Astrocyte of the spinal cord (primary cell): ENCODE data around the gene ATP5F1D.

ENCODE experiments used
- DNase-seq: peaks from one replicate; pipeline ENCODE4 v3.0.0; 2011; ENCODE audit warnings: low read depth, low spot score
- H3K4me3 ChIP-seq: 2 replicates; pipeline ENCODE4 v1.5.1; 2011; ENCODE audit warnings: low read depth, mild to moderate bottlenecking, low read length, moderate library complexity
- in situ Hi-C: cut with HindIII; loops from 2 replicates; pipeline ENCODE4 v1.10.0; 2017; ENCODE audit warnings: low sequenced_read_pairs
- TF ChIP-seq, protein P1 (sequence below): IDR thresholded peaks from 2 replicates; pipeline ENCODE4 v1.5.1; 2012; ENCODE audit warnings: low read depth, mild to moderate bottlenecking, low read length, inconsistent platforms

The ATP5F1D gene

DNA sequence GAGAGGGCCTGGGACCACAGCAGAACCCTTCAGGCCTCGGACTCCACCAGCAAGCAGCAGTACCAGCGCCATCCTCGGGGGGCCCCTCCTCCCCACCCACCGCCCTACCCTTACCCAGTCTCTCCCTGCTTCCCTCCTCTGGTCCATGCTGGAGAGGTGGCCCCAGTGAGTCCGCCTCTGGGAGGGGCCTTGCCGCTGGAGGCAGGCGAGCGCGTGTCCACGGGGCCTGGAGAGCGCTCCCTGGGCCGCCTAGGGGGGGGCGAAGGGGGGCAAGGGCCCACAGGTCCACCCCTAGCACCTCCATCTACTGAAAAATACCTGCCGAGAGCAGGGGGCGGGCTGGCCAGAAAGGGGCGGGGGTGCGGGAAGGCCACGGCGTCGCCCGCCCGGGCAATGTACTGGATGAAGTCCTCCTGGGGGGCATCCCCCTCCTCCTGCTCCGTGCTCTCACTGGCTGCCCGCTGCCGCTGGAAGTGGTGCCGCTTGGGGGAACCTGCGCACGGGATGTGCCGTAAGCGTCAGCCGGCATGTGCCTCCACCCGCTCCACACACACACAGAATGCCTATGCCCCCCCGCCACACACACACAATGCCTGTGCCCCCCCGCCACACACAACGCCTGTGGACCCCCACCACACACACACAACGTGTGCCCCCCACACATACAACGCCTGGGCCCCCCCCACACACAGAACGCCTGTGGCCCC is 10.6 kb upstream of the ATP5F1D start:
- no peak overlapping the region for H3K4me3 ChIP-seq
- TF ChIP-seq, protein P1, sequence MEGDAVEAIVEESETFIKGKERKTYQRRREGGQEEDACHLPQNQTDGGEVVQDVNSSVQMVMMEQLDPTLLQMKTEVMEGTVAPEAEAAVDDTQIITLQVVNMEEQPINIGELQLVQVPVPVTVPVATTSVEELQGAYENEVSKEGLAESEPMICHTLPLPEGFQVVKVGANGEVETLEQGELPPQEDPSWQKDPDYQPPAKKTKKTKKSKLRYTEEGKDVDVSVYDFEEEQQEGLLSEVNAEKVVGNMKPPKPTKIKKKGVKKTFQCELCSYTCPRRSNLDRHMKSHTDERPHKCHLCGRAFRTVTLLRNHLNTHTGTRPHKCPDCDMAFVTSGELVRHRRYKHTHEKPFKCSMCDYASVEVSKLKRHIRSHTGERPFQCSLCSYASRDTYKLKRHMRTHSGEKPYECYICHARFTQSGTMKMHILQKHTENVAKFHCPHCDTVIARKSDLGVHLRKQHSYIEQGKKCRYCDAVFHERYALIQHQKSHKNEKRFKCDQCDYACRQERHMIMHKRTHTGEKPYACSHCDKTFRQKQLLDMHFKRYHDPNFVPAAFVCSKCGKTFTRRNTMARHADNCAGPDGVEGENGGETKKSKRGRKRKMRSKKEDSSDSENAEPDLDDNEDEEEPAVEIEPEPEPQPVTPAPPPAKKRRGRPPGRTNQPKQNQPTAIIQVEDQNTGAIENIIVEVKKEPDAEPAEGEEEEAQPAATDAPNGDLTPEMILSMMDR, result no peak
- in situ Hi-C loops, result no loop called here
- no peak for DNase-seq

DNA sequence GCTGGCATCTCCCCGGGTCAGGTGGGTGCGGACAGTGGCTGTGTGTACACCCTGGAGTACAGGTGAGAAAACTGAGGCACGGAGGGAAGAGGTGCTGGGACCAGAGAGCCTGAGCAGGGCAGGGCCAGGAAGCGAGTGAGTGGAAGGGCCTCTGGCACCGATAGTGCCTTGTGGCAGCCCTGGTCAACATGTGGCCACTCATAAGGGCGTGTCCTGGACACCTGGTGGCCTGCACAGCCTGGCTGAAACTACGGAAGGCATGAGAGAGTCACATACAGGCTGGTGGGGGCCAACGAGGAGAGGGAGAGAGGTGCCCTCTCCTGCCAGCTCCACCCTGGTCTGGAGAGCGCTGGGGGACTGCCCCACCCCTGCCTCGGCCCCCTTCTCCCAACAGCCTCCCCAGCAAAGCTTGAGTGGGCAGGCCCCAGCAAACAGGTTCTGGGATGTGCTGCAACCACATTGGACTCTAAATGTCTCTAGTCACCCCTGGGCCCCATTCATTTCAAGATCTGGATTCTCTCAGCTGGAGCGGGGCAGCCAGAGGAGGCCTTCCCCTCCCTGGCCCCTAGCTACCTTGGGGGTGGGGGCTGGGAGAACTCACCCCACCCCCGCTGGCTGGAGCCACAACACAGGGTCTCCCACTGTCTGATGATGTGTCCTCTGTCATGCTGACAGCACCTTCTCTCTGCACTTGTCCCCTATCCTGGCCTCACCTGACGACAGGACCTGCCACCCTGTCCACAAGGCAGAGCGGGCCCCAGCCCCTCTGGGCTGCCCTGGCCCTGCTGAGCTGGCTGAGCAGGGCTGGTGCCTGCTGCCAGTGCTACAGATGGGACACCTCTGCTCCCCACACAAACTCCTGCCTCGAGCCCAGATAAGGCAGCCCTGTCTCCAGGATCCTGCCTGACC is 9.6 kb upstream of the ATP5F1D start:
- in situ Hi-C loops, result no loop called here
- TF ChIP-seq, protein P1, result no peak
- no peak overlapping the region for H3K4me3 ChIP-seq
- no peak for DNase-seq

DNA sequence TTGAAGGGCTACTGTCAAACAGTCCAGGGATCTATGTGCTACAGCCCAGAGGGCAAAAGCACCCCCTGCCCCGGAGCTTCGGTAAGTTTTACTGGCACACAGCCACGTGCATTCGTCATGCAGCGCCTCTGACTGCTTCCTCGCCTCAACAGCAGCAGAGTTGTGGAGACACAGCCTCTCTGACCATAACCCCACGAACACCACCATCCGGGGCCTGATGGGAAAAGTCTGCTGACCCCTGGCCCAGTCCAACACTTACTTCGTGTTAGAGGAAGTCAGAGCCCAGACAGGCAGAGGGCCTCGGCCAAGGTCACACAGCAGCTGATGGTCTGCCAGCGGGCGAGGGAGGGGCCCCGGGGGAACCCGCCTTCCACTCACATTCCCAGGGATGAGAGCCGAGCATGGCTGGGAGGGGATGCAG is 8.9 kb upstream of the ATP5F1D start:
- no peak overlapping the region for H3K4me3 ChIP-seq
- peak; percentile 42 for DNase-seq
- in situ Hi-C loops, result no loop called here
- TF ChIP-seq, protein P1, result no peak

DNA sequence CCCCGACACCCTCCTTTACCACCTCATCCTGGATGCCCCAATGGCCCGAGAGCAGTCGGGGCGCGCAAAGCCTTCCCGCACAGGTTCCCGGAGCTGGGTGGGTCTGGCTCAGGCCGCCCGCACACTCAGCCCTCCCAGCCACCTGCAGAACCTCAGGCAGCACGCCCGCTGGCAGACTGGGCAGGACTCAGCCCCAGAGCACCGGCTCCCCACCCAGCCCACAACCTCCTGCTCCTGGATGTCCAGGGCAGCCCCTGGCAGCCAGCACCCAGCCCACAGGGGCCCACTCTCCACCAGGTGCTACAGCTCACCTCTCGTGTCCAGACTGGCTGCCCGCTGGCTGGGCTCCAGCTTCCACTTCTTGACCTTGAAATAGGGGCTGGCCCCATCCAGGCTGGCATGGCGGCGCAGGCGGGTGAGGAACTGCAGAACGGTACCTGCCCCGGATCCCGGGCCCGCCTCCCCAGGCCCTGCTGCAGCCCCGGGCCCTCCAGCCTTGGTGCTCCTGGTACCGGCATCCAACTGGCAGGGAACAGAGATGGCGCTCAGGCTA is 8.4 kb upstream of the ATP5F1D start:
- no peak overlapping the region for H3K4me3 ChIP-seq
- no peak for DNase-seq
- in situ Hi-C loops, result no loop called here
- TF ChIP-seq, protein P1, result no peak

DNA sequence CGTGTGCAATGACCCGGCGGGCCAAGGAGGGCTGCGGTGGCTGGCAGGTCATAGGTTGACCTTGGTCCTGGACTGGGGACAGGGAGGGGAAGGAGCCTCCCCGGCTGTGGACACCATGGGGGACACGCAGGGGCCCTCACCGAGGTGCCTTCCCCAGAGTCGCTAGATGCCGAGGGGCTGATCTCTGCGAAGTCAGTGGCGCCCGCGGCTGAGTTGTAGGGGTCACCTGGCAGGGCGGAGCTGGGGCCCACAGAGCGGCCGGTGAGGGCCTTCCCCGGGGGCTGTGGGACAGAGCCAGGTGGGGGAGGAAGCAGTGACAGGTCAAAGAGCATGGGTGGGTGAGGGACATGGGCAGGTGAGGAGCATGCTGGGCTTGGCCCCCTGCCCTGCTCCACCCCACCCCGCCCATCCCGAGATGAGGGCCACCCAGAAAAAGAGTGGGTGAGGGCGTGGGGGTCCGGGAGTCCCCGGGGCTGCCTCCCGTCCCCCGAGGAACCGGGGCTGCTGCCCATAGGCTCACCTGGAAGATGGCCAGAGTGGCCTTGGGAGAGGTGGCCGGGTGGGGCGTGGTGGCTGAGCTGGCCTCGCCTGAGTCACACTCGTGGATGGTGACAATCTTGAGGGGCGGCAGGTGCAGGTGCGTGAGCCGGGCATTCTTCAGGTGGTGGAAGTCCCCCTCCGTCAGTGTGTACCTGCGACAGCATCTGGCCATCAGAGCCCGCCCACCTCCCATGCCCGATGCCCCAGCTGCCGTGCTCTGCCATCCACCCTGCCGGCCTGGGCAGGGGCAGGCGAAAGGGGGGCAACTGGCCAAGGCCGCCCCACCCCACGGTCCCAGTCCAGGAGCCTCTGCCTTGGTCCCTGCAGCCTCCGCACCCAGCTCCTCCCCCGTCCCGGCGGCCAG is 7.2 kb upstream of the ATP5F1D start:
- in situ Hi-C loops, result no loop called here
- no peak overlapping the region for H3K4me3 ChIP-seq
- no peak for DNase-seq
- TF ChIP-seq, protein P1, result no peak

DNA sequence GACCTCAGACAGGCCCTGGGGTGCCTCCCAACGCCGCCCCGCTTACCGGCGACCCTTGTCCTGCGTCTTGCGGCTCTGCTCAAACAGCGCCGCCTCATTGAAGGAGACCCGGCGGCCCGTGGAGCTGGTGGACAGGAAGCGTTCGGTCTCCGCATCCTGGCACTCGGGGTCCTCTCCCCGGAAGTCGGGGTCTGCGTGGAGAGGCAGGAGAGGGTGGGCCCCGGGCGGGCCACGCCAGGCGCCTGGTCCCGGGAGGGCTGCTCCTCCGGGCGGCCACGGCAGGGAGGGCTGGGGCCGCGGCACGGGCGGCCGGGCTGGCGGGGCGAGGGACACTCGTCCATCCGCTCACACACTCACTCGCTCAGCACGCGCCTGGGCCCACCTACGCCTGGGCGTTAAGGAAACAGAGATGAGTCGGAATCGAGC is 6.6 kb upstream of the ATP5F1D start:
- in situ Hi-C loops, result no loop called here
- DNase-seq, result no peak
- TF ChIP-seq, protein P1, result no peak
- H3K4me3 ChIP-seq, result no peak overlapping the region
